H9 (cell line): ENCODE data around the gene PLRG1. TPM values are rescaled to one million over a fixed set of nuclear protein-coding genes. Genes with fewer than 3 reads are reported as not detected.

Experiments
- DNase-seq: peaks from one replicate; pipeline ENCODE4 v3.0.0-alpha.2; 2017
- H2AFZ ChIP-seq: one replicate; pipeline ENCODE4 v1.6.1; 2013; ENCODE audit warnings: mild to moderate bottlenecking, low read length, control low read depth, moderate library complexity
- H2AK5ac ChIP-seq: 2 replicates; pipeline ENCODE4 v1.6.1; 2013; ENCODE audit warnings: low read length, control low read depth, mixed read lengths; ENCODE audit not compliant: insufficient read length
- H2BK120ac ChIP-seq: one replicate; pipeline ENCODE4 v1.6.1; 2013; ENCODE audit warnings: low read depth, mild to moderate bottlenecking, low read length, control low read depth, inconsistent platforms; ENCODE audit not compliant: poor library complexity, severe bottlenecking
- H2BK12ac ChIP-seq: 2 replicates; pipeline ENCODE4 v1.6.1; 2013; ENCODE audit warnings: low read length, control low read depth, mixed read lengths, low read depth; ENCODE audit not compliant: insufficient read length
- H2BK15ac ChIP-seq: 2 replicates; pipeline ENCODE4 v1.6.1; 2013; ENCODE audit warnings: low read depth, low read length, control low read depth
- H2BK20ac ChIP-seq: one replicate; pipeline ENCODE4 v1.6.1; 2013; ENCODE audit warnings: low read depth, mild to moderate bottlenecking, low read length, control low read depth, inconsistent platforms; ENCODE audit not compliant: poor library complexity, severe bottlenecking
- H2BK5ac ChIP-seq: 2 replicates; pipeline ENCODE4 v1.6.1; 2013; ENCODE audit warnings: low read length, control low read depth, mixed read lengths; ENCODE audit not compliant: insufficient read length
- H3K14ac ChIP-seq: 2 replicates; pipeline ENCODE4 v1.6.1; 2013; ENCODE audit warnings: low read length, control low read depth; ENCODE audit not compliant: insufficient read depth
- H3K18ac ChIP-seq: 2 replicates; pipeline ENCODE4 v1.6.1; 2013; ENCODE audit warnings: low read depth, mild to moderate bottlenecking, mixed read lengths, low read length, control low read depth; ENCODE audit not compliant: insufficient read length
- H3K23ac ChIP-seq: 2 replicates; pipeline ENCODE4 v1.6.1; 2013; ENCODE audit warnings: low read length, control low read depth, mixed read lengths, low read depth; ENCODE audit not compliant: insufficient read length
- H3K23me2 ChIP-seq: 2 replicates; pipeline ENCODE4 v1.6.1; 2013; ENCODE audit warnings: low read depth, mild to moderate bottlenecking, mixed read lengths, low read length, control low read depth; ENCODE audit not compliant: insufficient read length, poor library complexity, severe bottlenecking
- H3K27ac ChIP-seq: 2 replicates; pipeline ENCODE4 v1.5.1; 2013; ENCODE audit warnings: low read length, control low read depth, mixed read lengths, low read depth; ENCODE audit not compliant: insufficient read length
- H3K27me3 ChIP-seq: 2 replicates; pipeline ENCODE4 v1.6.1; 2013; ENCODE audit warnings: low read length, control low read depth, inconsistent platforms; ENCODE audit not compliant: insufficient read depth
- H3K4ac ChIP-seq: 2 replicates; pipeline ENCODE4 v1.6.1; 2013; ENCODE audit warnings: low read depth, mild to moderate bottlenecking, control low read depth, inconsistent platforms, low read length, moderate library complexity
- H3K4me1 ChIP-seq: 2 replicates; pipeline ENCODE4 v1.6.1; 2013; ENCODE audit warnings: low read length, control low read depth, inconsistent platforms; ENCODE audit not compliant: insufficient read depth
- H3K4me2 ChIP-seq: 2 replicates; pipeline ENCODE4 v1.6.1; 2013; ENCODE audit warnings: low read length, control low read depth, mixed read lengths; ENCODE audit not compliant: insufficient read length, insufficient read depth
- H3K56ac ChIP-seq: 2 replicates; pipeline ENCODE4 v1.6.1; 2013; ENCODE audit warnings: low read depth, mild to moderate bottlenecking, mixed read lengths, low read length, control low read depth; ENCODE audit not compliant: insufficient read length
- H3K79me1 ChIP-seq: 2 replicates; pipeline ENCODE4 v1.6.1; 2013; ENCODE audit warnings: low read depth, mild to moderate bottlenecking, moderate library complexity, low read length, control low read depth, inconsistent platforms; ENCODE audit not compliant: insufficient read depth, poor library complexity, severe bottlenecking
- H3K79me2 ChIP-seq: 2 replicates; pipeline ENCODE4 v1.6.1; 2013; ENCODE audit warnings: low read length, control low read depth, inconsistent platforms; ENCODE audit not compliant: insufficient read depth
- H3K9ac ChIP-seq: 2 replicates; pipeline ENCODE4 v1.6.1; 2013; ENCODE audit warnings: low read length, control low read depth, mixed read lengths; ENCODE audit not compliant: insufficient read length; ENCODE audit errors: extremely low read depth
- H3K9me3 ChIP-seq: one replicate; pipeline ENCODE4 v1.6.1; 2013; ENCODE audit warnings: low read depth, low read length, inconsistent platforms; ENCODE audit not compliant: control insufficient read depth
- H3T11ph ChIP-seq: one replicate; pipeline ENCODE4 v1.6.1; 2013; ENCODE audit warnings: mild to moderate bottlenecking, low read length, control low read depth, inconsistent platforms
- H4K20me1 ChIP-seq: one replicate; pipeline ENCODE4 v1.6.1; 2013; ENCODE audit not compliant: control insufficient read depth, insufficient read length, insufficient read depth
- H4K5ac ChIP-seq: 2 replicates; pipeline ENCODE4 v1.6.1; 2013; ENCODE audit warnings: low read depth, mild to moderate bottlenecking, mixed read lengths, low read length, control low read depth; ENCODE audit not compliant: insufficient read length
- H4K8ac ChIP-seq: replicated peaks from 2 replicates; pipeline ENCODE4 v1.6.1; 2013; ENCODE audit warnings: low read length, control low read depth, mixed read lengths, low read depth; ENCODE audit not compliant: insufficient read length
- H4K91ac ChIP-seq: 2 replicates; pipeline ENCODE4 v1.6.1; 2013; ENCODE audit warnings: low read depth, mild to moderate bottlenecking, moderate library complexity, mixed read lengths, low read length, control low read depth; ENCODE audit not compliant: insufficient read length
- H3K27ac Mint-ChIP-seq, 3 experiments: 2 replicates in 2 of 3; 3 replicates in 1 of 3; pipeline ENCODE4 v1.8.0; 2020 to 2021; ENCODE audit warnings: mixed read lengths in 3 of 3, mild to moderate bottlenecking in 1 of 3, moderate library complexity in 1 of 3
- H3K27me3 Mint-ChIP-seq: 2 replicates; pipeline ENCODE4 v1.8.0; 2021; ENCODE audit warnings: low read depth, mild to moderate bottlenecking, moderate library complexity, mixed read lengths
- H3K36me3 Mint-ChIP-seq, 3 experiments: 2 replicates in 2 of 3; 3 replicates in 1 of 3; pipeline ENCODE4 v1.8.0; 2020 to 2021; ENCODE audit warnings: low read depth in 3 of 3, mixed read lengths in 3 of 3; ENCODE audit not compliant: insufficient read depth in 1 of 3
- H3K4me1 Mint-ChIP-seq, 2 experiments: 2 replicates each; pipeline ENCODE4 v1.8.0; 2020; ENCODE audit warnings: mixed read lengths in 2 of 2
- H3K4me3 Mint-ChIP-seq, 2 experiments: 2 replicates in 1 of 2; 3 replicates in 1 of 2; pipeline ENCODE4 v1.8.0; 2020 to 2021; ENCODE audit warnings: mild to moderate bottlenecking in 2 of 2, mixed read lengths in 2 of 2, moderate library complexity in 1 of 2
- H3K9me3 Mint-ChIP-seq, 2 experiments: 2 replicates in 1 of 2; 3 replicates in 1 of 2; pipeline ENCODE4 v1.8.0; 2020; ENCODE audit warnings: mild to moderate bottlenecking in 2 of 2, mixed read lengths in 2 of 2, moderate library complexity in 1 of 2
- CTCF ChIP-seq: fragments of 200-600 bp; sonication (generic); conservative IDR thresholded peaks from 3 replicates; pipeline ENCODE4 v1.8.0; 2021; ENCODE audit warnings: antibody characterized with exemption, mild to moderate bottlenecking
- WGBS: extraction: QIAGEN DNeasy Blood & Tissue Kit; methylation state at CpG from one replicate; pipeline ENCODE4 v1.1.7; 2013; ENCODE audit warnings: missing lambda C conversion rate, low lambda C conversion rate, mixed read lengths; ENCODE audit not compliant: insufficient read length; ENCODE audit errors: extremely low coverage; 5-methylcytosine and 5-hydroxymethylcytosine counted together
- total RNA-seq: library from RNA; stranded (reverse); gene quantifications from 2 replicates; pipeline ENCODE4 v1.2.1, GENCODE V29; 2021

The PLRG1 gene
- total RNA-seq, 1 experiment from 2014 or later = 113 TPM

GRCh38 chr4:154584259-154584658 lies 34.1 kb upstream of the PLRG1 start:
- H3K14ac ChIP-seq = no peak overlapping the region
- peaks cover under 1% of the 10 kb centered on the region in 2 experiments; a peak in 3 of 4 replicates for H3K4me1 Mint-ChIP-seq
- H2AK5ac ChIP-seq = no peak overlapping the region
- H3K18ac ChIP-seq = no peak overlapping the region
- H2BK15ac ChIP-seq = no peak overlapping the region
- H2BK120ac ChIP-seq = no peak overlapping the region
- H3K79me2 ChIP-seq = no peaks in the 10 kb centered on the region
- H3K56ac ChIP-seq = no peak overlapping the region
- H4K20me1 ChIP-seq = no peaks in the 10 kb centered on the region
- H2BK20ac ChIP-seq = no peak overlapping the region
- no peaks in the 10 kb centered on the region for H3K23me2 ChIP-seq
- no peak overlapping the region for H3K4me3 Mint-ChIP-seq
- no peak overlapping the region for H4K91ac ChIP-seq
- H3K27me3 ChIP-seq = no peaks in the 10 kb centered on the region
- H3K36me3 Mint-ChIP-seq = no peaks in the 10 kb centered on the region
- no peak overlapping the region for H4K8ac ChIP-seq
- WGBS = no CpG with 5 or more reads among the region's 5 CpGs
- H3K23ac ChIP-seq = no peak overlapping the region
- H3K9me3 ChIP-seq = no peaks in the 10 kb centered on the region
- H3K27me3 Mint-ChIP-seq = no peaks in the 10 kb centered on the region
- no peak overlapping the region for H3K27ac ChIP-seq
- H4K5ac ChIP-seq = no peak overlapping the region
- no peak overlapping the region for H3T11ph ChIP-seq
- H3K4ac ChIP-seq = no peak overlapping the region
- H3K4me1 ChIP-seq = no peaks in the 10 kb centered on the region
- DNase-seq = no peak
- H3K9ac ChIP-seq = no peak overlapping the region
- H2BK5ac ChIP-seq = no peak overlapping the region
- no peak overlapping the region for H3K4me2 ChIP-seq
- H3K79me1 ChIP-seq = no peaks in the 10 kb centered on the region
- TF ChIP-seq CTCF = no peak
- H2BK12ac ChIP-seq = no peak overlapping the region
- no peaks in the 10 kb centered on the region for H3K9me3 Mint-ChIP-seq
- no peak overlapping the region for H2AFZ ChIP-seq
- no peak overlapping the region for H3K27ac Mint-ChIP-seq
